IgD-negative memory B cell (primary cell): ENCODE data around the gene ELOVL5. TPM values are rescaled to one million over a fixed set of nuclear protein-coding genes. Genes with fewer than 3 reads are reported as not detected.
A peak's percentile ranks its signal among the peaks of the same experiment; 100 is the strongest.
"Not testable (repeated sequence)": the region's sequence is repeated elsewhere in the genome, so short reads cannot be mapped to it uniquely, and the experiment has no call there.

Experiments used
- H3K27ac Mint-ChIP-seq, 3 donors: one replicate each; pipeline ENCODE4 v1.8.0; 2020 to 2022; ENCODE audit warnings: mild to moderate bottlenecking in 3 of 3, mixed read lengths in 3 of 3, moderate library complexity in 1 of 3
- H3K27me3 Mint-ChIP-seq: one replicate; pipeline ENCODE4 v1.8.0; 2021; ENCODE audit warnings: mixed read lengths
- H3K36me3 Mint-ChIP-seq: one replicate; pipeline ENCODE4 v1.8.0; 2020; ENCODE audit warnings: mild to moderate bottlenecking, mixed read lengths
- H3K4me1 Mint-ChIP-seq, 3 donors: one replicate each; pipeline ENCODE4 v1.8.0; 2020 to 2022; ENCODE audit warnings: mixed read lengths in 3 of 3, mild to moderate bottlenecking in 1 of 3
- H3K4me3 Mint-ChIP-seq, 4 donors: one replicate each; pipeline ENCODE4 v1.8.0; 2020 to 2022; ENCODE audit warnings: mild to moderate bottlenecking in 4 of 4, mixed read lengths in 4 of 4, moderate library complexity in 3 of 4
- H3K9me3 Mint-ChIP-seq, 3 donors: one replicate each; pipeline ENCODE4 v1.8.0; 2020 to 2021; ENCODE audit warnings: mixed read lengths in 3 of 3, mild to moderate bottlenecking in 1 of 3
- polyA plus RNA-seq: library from polyadenylated mRNA; unstranded; fragments of 300-500 nt; fragmentation: Illumina TruSeq; gene quantifications from one replicate; pipeline ENCODE4 v1.2.3, GENCODE V29; 2021

The ELOVL5 gene
- polyA plus RNA-seq, 1 donor from 2014 or later: 156 TPM

GRCh38 chr6:53327017-53327395 is 21.7 kb downstream of the ELOVL5 start:
- H3K4me1 Mint-ChIP-seq: peaks cover 57 to 66% (median 57%) of the 10 kb centered on the region in 3 donors
- peak overlapping the region in 1 of 4 donors; percentile 61 for H3K4me3 Mint-ChIP-seq
- no peaks in the 10 kb centered on the region for H3K9me3 Mint-ChIP-seq

GRCh38 chr6:53326372-53327016 is 22.3 kb downstream of the ELOVL5 start:
- H3K27me3 Mint-ChIP-seq: peaks cover 3% of the 10 kb centered on the region
- H3K4me3 Mint-ChIP-seq: peak overlapping the region in 1 of 4 donors; percentile 63
- H3K36me3 Mint-ChIP-seq: peaks cover 4% of the 10 kb centered on the region
- H3K9me3 Mint-ChIP-seq: no peaks in the 10 kb centered on the region
- H3K27ac Mint-ChIP-seq: peak overlapping the region; percentile 45 to 87 (median 82)
- peaks cover 55 to 65% (median 61%) of the 10 kb centered on the region in 3 donors for H3K4me1 Mint-ChIP-seq

More at GRCh38 chr6:53327017-53327395, 21.7 kb downstream of the ELOVL5 start:
- peaks cover 3% of the 10 kb centered on the region for H3K27me3 Mint-ChIP-seq
- H3K27ac Mint-ChIP-seq: peak overlapping the region; percentile 45 to 87 (median 82)
- peaks cover 8% of the 10 kb centered on the region for H3K36me3 Mint-ChIP-seq

GRCh38 chr6:53325785-53326184 is 23.0 kb downstream of the ELOVL5 start:
- Mint-ChIP-seq H3K36me3 (peaks cover 4% of the 10 kb centered on the region), H3K4me1 (peaks cover 58 to 65% (median 63%) of the 10 kb centered on the region in 3 donors), H3K4me3 (peak overlapping the region in 3 of 4 donors; percentile 23 to 65 (median 28)), H3K27ac (peak overlapping the region in 2 of 3 donors; percentile 82 to 87), H3K9me3 (no peaks in the 10 kb centered on the region), H3K27me3 (peaks cover 3% of the 10 kb centered on the region)

GRCh38 chr6:53322188-53323029 is 26.3 kb downstream of the ELOVL5 start:
- Mint-ChIP-seq H3K27me3 (no peaks in the 10 kb centered on the region), H3K27ac (peak overlapping the region; percentile 68 to 81 (median 72)), H3K4me1 (peaks cover 53 to 67% (median 62%) of the 10 kb centered on the region in 3 donors), H3K9me3 (no peaks in the 10 kb centered on the region), H3K4me3 (peak overlapping the region in 3 of 4 donors; percentile 12 to 75 (median 53)), H3K36me3 (peaks cover 4% of the 10 kb centered on the region)

- peaks cover 2% of the 10 kb centered on the region for H3K36me3 Mint-ChIP-seq
- peak overlapping the region in 2 of 3 donors; percentile 7 to 81 for H3K27ac Mint-ChIP-seq
- no peaks in the 10 kb centered on the region for H3K9me3 Mint-ChIP-seq
- no peaks in the 10 kb centered on the region for H3K27me3 Mint-ChIP-seq
- peak overlapping the region in 3 of 4 donors; percentile 12 to 75 (median 47) for H3K4me3 Mint-ChIP-seq
- H3K4me1 Mint-ChIP-seq: peaks cover 53 to 64% (median 62%) of the 10 kb centered on the region in 3 donors
Observed at GRCh38 chr6:53321701-53322100, 27.0 kb downstream of the ELOVL5 start.

GRCh38 chr6:53320964-53321363 is 27.8 kb downstream of the ELOVL5 start:
- Mint-ChIP-seq H3K4me1 (peaks cover 50 to 65% (median 62%) of the 10 kb centered on the region in 3 donors), H3K27me3 (no peaks in the 10 kb centered on the region), H3K27ac (peak overlapping the region; percentile 25 to 59 (median 37)), H3K9me3 (no peaks in the 10 kb centered on the region), H3K36me3 (peaks cover 2% of the 10 kb centered on the region), H3K4me3 (no peak overlapping the region)

GRCh38 chr6:53318429-53318828 is 30.3 kb downstream of the ELOVL5 start:
- no peaks in the 10 kb centered on the region for H3K9me3 Mint-ChIP-seq
- peaks cover 56 to 73% (median 71%) of the 10 kb centered on the region in 3 donors for H3K4me1 Mint-ChIP-seq
- H3K4me3 Mint-ChIP-seq: no peak overlapping the region
- no peaks in the 10 kb centered on the region for H3K27me3 Mint-ChIP-seq
- no peak overlapping the region for H3K27ac Mint-ChIP-seq
- H3K36me3 Mint-ChIP-seq: no peaks in the 10 kb centered on the region

GRCh38 chr6:53317861-53318260 is 30.9 kb downstream of the ELOVL5 start:
- peak overlapping the region in 2 of 3 donors; percentile 9 to 68 for H3K27ac Mint-ChIP-seq
- H3K27me3 Mint-ChIP-seq: no peaks in the 10 kb centered on the region
- H3K4me3 Mint-ChIP-seq: peak overlapping the region in 1 of 4 donors; percentile 61
- H3K4me1 Mint-ChIP-seq: peaks cover 56 to 71% (median 69%) of the 10 kb centered on the region in 3 donors
- no peaks in the 10 kb centered on the region for H3K36me3 Mint-ChIP-seq
- no peaks in the 10 kb centered on the region for H3K9me3 Mint-ChIP-seq

- H3K27ac Mint-ChIP-seq: peak overlapping the region; percentile 6 to 43 (median 39)
- H3K36me3 Mint-ChIP-seq, H3K27me3 Mint-ChIP-seq, H3K9me3 Mint-ChIP-seq: not testable (repeated sequence)
- peak overlapping the region in 1 of 4 donors; percentile 58 for H3K4me3 Mint-ChIP-seq
- H3K4me1 Mint-ChIP-seq: peaks cover 56 to 71% (median 69%) of the 10 kb centered on the region in 3 donors
Observed at GRCh38 chr6:53317299-53317698, 31.5 kb downstream of the ELOVL5 start.

- Mint-ChIP-seq H3K9me3 (no peaks in the 10 kb centered on the region), H3K4me3 (peak overlapping the region in 3 of 4 donors; percentile 24 to 74 (median 57)), H3K4me1 (peaks cover 58 to 73% (median 69%) of the 10 kb centered on the region in 3 donors), H3K27ac (peak overlapping the region; percentile 71 to 88 (median 77)), H3K36me3 (peaks cover 3% of the 10 kb centered on the region), H3K27me3 (no peaks in the 10 kb centered on the region)
Observed at GRCh38 chr6:53316142-53316541, 32.6 kb downstream of the ELOVL5 start.

- Mint-ChIP-seq H3K4me1 (peaks cover 60 to 74% (median 66%) of the 10 kb centered on the region in 3 donors), H3K27me3 (no peaks in the 10 kb centered on the region), H3K9me3 (no peaks in the 10 kb centered on the region), H3K36me3 (peaks cover 4% of the 10 kb centered on the region), H3K27ac (peak overlapping the region; percentile 71 to 91 (median 87)), H3K4me3 (peak overlapping the region in 3 of 4 donors; percentile 34 to 65 (median 57))
Observed at GRCh38 chr6:53315086-53315724, 33.5 kb downstream of the ELOVL5 start.

- Mint-ChIP-seq H3K9me3 (no peaks in the 10 kb centered on the region), H3K4me1 (peaks cover 69 to 83% (median 71%) of the 10 kb centered on the region in 3 donors), H3K27me3 (no peaks in the 10 kb centered on the region), H3K36me3 (peaks cover 4% of the 10 kb centered on the region), H3K4me3 (peak overlapping the region in 3 of 4 donors; percentile 17 to 67 (median 28)), H3K27ac (peak overlapping the region; percentile 60 to 91 (median 69))
Observed at GRCh38 chr6:53313784-53314400, 34.9 kb downstream of the ELOVL5 start.

- H3K27ac Mint-ChIP-seq: peak overlapping the region; percentile 70 to 86 (median 83)
- H3K9me3 Mint-ChIP-seq: no peaks in the 10 kb centered on the region
- peaks cover 79 to 93% (median 83%) of the 10 kb centered on the region in 3 donors for H3K4me1 Mint-ChIP-seq
- H3K27me3 Mint-ChIP-seq: no peaks in the 10 kb centered on the region
- H3K36me3 Mint-ChIP-seq: peaks cover 4% of the 10 kb centered on the region
- H3K4me3 Mint-ChIP-seq: peak overlapping the region in 3 of 4 donors; percentile 2 to 70 (median 49)
Observed at GRCh38 chr6:53312355-53312754, 36.4 kb downstream of the ELOVL5 start.

GRCh38 chr6:53311586-53311935 is 37.2 kb downstream of the ELOVL5 start:
- H3K36me3 Mint-ChIP-seq: peaks cover 4% of the 10 kb centered on the region
- H3K9me3 Mint-ChIP-seq: no peaks in the 10 kb centered on the region
- peak overlapping the region; percentile 46 to 93 (median 87) for H3K27ac Mint-ChIP-seq
- peak overlapping the region in 3 of 4 donors; percentile 25 to 86 (median 40) for H3K4me3 Mint-ChIP-seq
- H3K4me1 Mint-ChIP-seq: peaks cover 81 to 93% (median 85%) of the 10 kb centered on the region in 3 donors
- H3K27me3 Mint-ChIP-seq: no peaks in the 10 kb centered on the region
